Astrocyte of the spinal cord (primary cell): ENCODE results near the gene ATG7.
"Not testable (repeated sequence)": the region's sequence is repeated elsewhere in the genome, so short reads cannot be mapped to it uniquely, and the experiment has no call there.

Experiments
- DNase-seq: peaks from one replicate; pipeline ENCODE4 v3.0.0; 2011; ENCODE audit warnings: low read depth, low spot score
- H3K4me3 ChIP-seq: 2 replicates; pipeline ENCODE4 v1.5.1; 2011; ENCODE audit warnings: low read depth, mild to moderate bottlenecking, low read length, moderate library complexity
- CTCF ChIP-seq: IDR thresholded peaks from 2 replicates; pipeline ENCODE4 v1.5.1; 2012; ENCODE audit warnings: low read depth, mild to moderate bottlenecking, low read length, inconsistent platforms
- in situ Hi-C: cut with HindIII; loops from 2 replicates; pipeline ENCODE4 v1.10.0; 2017; ENCODE audit warnings: low sequenced_read_pairs

Gene ATG7

GRCh38 chr3:11508346-11509172 is 236.4 kb downstream of the ATG7 start:
- TF ChIP-seq CTCF, result no peak
- no peak overlapping the region for H3K4me3 ChIP-seq
- in situ Hi-C loops, result no loop called here
- peak; percentile 98 for DNase-seq

DNA sequence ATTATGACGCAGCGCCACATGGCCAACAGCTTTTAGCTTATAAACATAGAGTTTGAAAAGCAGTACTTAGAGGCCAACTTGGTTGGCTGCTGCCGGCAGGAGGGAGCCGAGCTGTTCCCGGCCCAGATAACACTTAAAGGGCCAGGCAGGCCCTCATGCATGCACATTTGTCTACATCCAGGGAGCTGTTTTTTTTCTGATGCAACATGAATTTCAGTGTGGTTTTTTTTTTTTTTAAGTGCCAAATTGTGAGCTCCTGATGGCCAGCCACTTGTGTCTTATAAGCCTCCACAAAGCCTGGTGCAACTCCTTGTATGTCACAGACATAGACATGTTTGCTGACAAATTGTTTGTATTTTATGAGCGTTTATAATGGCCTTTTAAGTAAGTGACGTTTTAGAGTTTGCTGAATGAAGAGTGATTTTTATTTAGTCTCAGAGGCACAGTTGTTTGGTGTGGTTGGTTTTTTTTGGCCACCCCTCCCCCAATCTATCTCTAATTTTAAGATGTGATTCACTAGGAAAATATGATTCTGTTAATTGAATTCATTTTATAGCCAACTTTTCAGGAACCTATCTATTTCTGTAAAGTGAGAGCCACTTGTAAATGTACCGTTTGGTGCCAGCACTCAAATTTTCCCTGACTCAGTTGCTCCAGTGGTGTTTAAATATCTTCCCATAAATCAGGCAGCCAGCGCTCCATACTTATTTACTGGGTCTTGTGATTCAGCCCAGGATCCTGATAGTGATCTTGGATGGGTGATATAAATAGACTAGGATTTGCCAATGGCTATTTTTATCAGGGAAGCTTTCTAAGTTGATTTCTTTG is 237.2 kb downstream of the ATG7 start:
- no peak overlapping the region for H3K4me3 ChIP-seq
- peak; percentile 23 for TF ChIP-seq CTCF
- no peak for DNase-seq
- in situ Hi-C loops, result no loop called here

GRCh38 chr3:11510001-11510340 is 237.8 kb downstream of the ATG7 start:
- no peak overlapping the region for H3K4me3 ChIP-seq
- TF ChIP-seq CTCF, result no peak
- in situ Hi-C loops, result no loop called here
- DNase-seq, result no peak

DNA sequence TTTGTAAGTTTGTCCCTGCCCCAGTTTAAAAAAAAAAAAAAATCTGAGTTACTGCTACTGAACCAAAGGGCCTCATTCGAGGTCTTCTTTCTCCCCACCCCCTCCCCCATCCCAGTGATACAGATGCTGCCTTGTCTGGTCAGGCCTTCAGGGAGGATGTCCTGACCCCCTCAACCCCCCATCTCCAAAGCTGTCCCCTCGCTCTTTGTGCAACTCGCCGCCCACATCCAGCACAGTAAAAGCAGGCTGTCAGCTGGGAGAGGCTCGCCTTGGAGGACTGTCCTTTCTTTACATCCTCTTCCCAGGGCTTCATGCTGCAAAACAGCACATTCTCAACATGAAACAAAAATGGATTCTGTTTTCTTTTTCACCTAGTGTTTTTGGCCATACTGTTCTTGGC is 238.2 kb downstream of the ATG7 start:
- no peak overlapping the region for H3K4me3 ChIP-seq
- in situ Hi-C loops, result no loop called here
- TF ChIP-seq CTCF, result no peak
- DNase-seq, result no peak

GRCh38 chr3:11511606-11512005 is 239.4 kb downstream of the ATG7 start:
- H3K4me3 ChIP-seq, in situ Hi-C loops, DNase-seq: not testable (repeated sequence)

DNA sequence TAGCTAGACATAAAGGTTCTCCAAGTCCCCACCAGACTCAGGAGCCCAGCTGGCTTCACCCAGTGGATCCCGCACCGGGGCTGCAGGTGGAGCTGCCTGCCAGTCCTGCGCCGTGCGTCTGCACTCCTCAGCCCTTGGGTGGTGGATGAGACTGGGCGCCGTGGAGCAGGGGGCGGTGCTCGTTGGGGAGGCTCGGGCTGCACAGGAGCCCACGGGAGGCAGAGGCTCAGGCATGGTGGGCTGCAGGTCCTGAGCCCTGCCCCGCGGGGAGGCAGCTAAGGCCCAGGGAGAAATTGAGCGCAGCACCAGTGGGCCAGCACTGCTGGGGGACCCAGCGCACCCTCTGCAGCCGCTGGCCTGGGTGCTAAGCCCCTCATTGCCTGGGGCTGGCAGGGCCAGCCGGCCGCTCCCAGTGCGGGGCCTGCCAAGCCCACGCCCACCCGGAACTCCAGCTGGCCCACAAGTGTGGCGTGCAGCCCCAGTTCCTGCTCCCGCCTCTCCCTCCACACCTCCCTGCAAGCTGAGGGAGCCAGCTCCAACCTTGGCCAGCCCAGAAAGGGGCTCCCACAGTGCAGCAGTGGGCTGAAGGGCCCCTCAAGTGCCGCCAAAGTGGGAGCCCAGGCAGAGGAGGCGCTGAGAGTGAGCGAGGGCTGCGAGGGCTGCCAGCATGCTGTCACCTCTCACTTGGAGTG is 241.1 kb downstream of the ATG7 start:
- DNase-seq, in situ Hi-C loops, H3K4me3 ChIP-seq: not testable (repeated sequence)

DNA sequence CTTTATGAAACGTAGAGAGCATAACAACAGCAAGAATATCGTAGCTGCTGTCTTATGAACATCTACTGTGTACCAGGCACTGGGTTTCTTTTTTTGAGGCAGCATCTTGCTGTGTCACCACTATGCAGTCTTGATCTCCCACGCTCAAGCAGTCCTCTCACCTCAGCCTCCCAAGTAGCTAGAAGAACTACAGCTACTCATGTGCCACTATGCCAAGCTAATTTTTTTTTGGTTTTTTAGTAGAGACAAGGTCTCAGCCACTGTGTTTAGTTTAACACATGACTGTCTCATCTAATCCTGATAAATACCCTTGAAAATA is 241.6 kb downstream of the ATG7 start:
- in situ Hi-C loops, result no loop called here
- no peak for DNase-seq
- no peak for TF ChIP-seq CTCF
- H3K4me3 ChIP-seq, result no peak overlapping the region
